ENCODE results near the gene CIB4. TPM values are rescaled to one million over a fixed set of nuclear protein-coding genes. Genes with fewer than 3 reads are reported as not detected.

CIB4 gene
- not detected for total RNA-seq
- polyA plus RNA-seq: not detected
- long read RNA-seq, donor 1: 0 reads
- long read RNA-seq, donor 2: 0 reads
- long read RNA-seq, donor 3: 0 reads

GRCh38 chr2:26640781-26641564, at the start of gene CIB4:
Gene CIB4, minus strand, starts transcription at chr2:26641366. Its CDS starts 52 bp downstream, at chr2:26641314.
- Histone ChIP-seq H3K4me3 (no peak within 1 kb of the TSS), H3K4me1 (peaks cover 0 to 4% (median 0%) of the 10 kb centered on the region in 9 donors), H3K27ac (no peak within 1 kb of the TSS), H3K9me3 (no peaks in the 10 kb centered on the region), H3K27me3 (peaks cover 0 to 56% (median 42%) of the 10 kb centered on the region in 7 donors), H3K36me3 (no peaks in the 10 kb centered on the region)
- 85 to 89% methylated on average over 8 of the region's 8 CpGs for WGBS, 2 donors
- intact Hi-C loops (cut with DNase I): no loop called here
- TF ChIP-seq CTCF (IDR thresholded peaks at IDR 0.05): no peak
- DNase-seq (no peak), ATAC-seq (no peak)

GRCh38 chr2:26687801-26688200, 46.6 kb upstream of the CIB4 start:
- Histone ChIP-seq H3K27me3 (peaks cover 0 to 49% (median 7%) of the 10 kb centered on the region in 7 donors), H3K36me3 (no peaks in the 10 kb centered on the region), H3K4me3 (no peak overlapping the region), H3K9me3 (no peaks in the 10 kb centered on the region), H3K27ac (no peak overlapping the region), H3K4me1 (peaks cover 0 to 15% (median 11%) of the 10 kb centered on the region in 9 donors)
- ATAC-seq (no peak), DNase-seq (no peak)
- WGBS, 2 donors: 75 to 79% methylated on average over 5 of the region's 5 CpGs
- TF ChIP-seq CTCF (IDR thresholded peaks at IDR 0.05): no peak
- intact Hi-C loops (cut with DNase I): no loop called here

- ATAC-seq: no peak
- peaks cover 0 to 15% (median 10%) of the 10 kb centered on the region in 9 donors for H3K4me1 ChIP-seq
Observed at GRCh38 chr2:26687328-26687727, 46.2 kb upstream of the CIB4 start.

More at GRCh38 chr2:26687328-26687727, 46.2 kb upstream of the CIB4 start:
- intact Hi-C loops (cut with DNase I): no loop called here
- Histone ChIP-seq H3K27me3 (peaks cover 0 to 47% (median 6%) of the 10 kb centered on the region in 7 donors), H3K9me3 (no peaks in the 10 kb centered on the region), H3K4me3 (no peak overlapping the region), H3K36me3 (no peaks in the 10 kb centered on the region), H3K27ac (no peak overlapping the region)
- no peak for DNase-seq
- 80 to 90% methylated on average over 4 of the region's 4 CpGs for WGBS, 2 donors
- no peak for TF ChIP-seq CTCF (IDR thresholded peaks at IDR 0.05)

Measured in heart right ventricle (tissue), 16 donors.